SK-N-MC (cell line): Measurements from ENCODE around the gene KLRC2.
"Not testable (repeated sequence)": the region's sequence is repeated elsewhere in the genome, so short reads cannot be mapped to it uniquely, and the experiment has no call there.

Source experiments
- EZH2 ChIP-seq: fragments of 200-600 bp; sonication (generic); IDR thresholded peaks from one replicate; pipeline ENCODE4 v1.6.1; 2017; ENCODE audit warnings: antibody characterized with exemption
- FOXP2 ChIP-seq: optimal IDR thresholded peaks from 2 replicates; pipeline ENCODE3; 2011; ENCODE audit warnings: mild to moderate bottlenecking, moderate library complexity; ENCODE audit not compliant: insufficient read depth; ENCODE audit errors: extremely low read length, control extremely low read depth
- POLR2AphosphoS5 ChIP-seq: IDR thresholded peaks from 2 replicates; pipeline ENCODE4 v1.6.1; 2012; ENCODE audit warnings: mild to moderate bottlenecking, low read depth, low read length, borderline replicate concordance

- not testable (repeated sequence) for TF ChIP-seq EZH2, POLR2AphosphoS5, FOXP2
Measured at GRCh38 chr12:10441144-10441543, 5.3 kb upstream of the KLRC2 start.
